Measurements from ENCODE around the gene COL4A6. TPM values are rescaled to one million over a fixed set of nuclear protein-coding genes. Genes with fewer than 3 reads are reported as not detected.

The COL4A6 gene
- total and polyA plus RNA-seq, 2 donors: 39.0 to 65.8 TPM

- WGBS: 88% methylated on average over 8 of the region's 8 CpGs
- Histone ChIP-seq H3K36me3 (ENCODE audit: insufficient read depth) (peaks cover 1% of the 10 kb centered on the region), H3K4me1 (ENCODE audit: insufficient read depth) (no peaks in the 10 kb centered on the region), H3K27ac (ENCODE audit: low read depth) (no peak overlapping the region), H3K4me3 (ENCODE audit: low read depth, low read length) (no peak overlapping the region)
- no peak for DNase-seq (ENCODE audit: extremely low spot score)
Observed at GRCh38 chrX:108177351-108178142, 260.7 kb downstream of the COL4A6 start.

- DNase-seq (ENCODE audit: extremely low spot score): no peak
- peaks cover 3% of the 10 kb centered on the region for H3K36me3 ChIP-seq (ENCODE audit: insufficient read depth)
- no peak overlapping the region for H3K4me3 ChIP-seq (ENCODE audit: low read depth, low read length)
- H3K4me1 ChIP-seq (ENCODE audit: insufficient read depth): no peaks in the 10 kb centered on the region
- WGBS: 48% methylated on average over 3 of the region's 3 CpGs
- H3K27ac ChIP-seq (ENCODE audit: low read depth): no peak overlapping the region
Observed at GRCh38 chrX:108173874-108174273, 264.3 kb downstream of the COL4A6 start.

- no peak overlapping the region for H3K4me3 ChIP-seq (ENCODE audit: low read depth, low read length)
- no peaks in the 10 kb centered on the region for H3K4me1 ChIP-seq (ENCODE audit: insufficient read depth)
- WGBS: 99% methylated on average over 4 of the region's 4 CpGs
- DNase-seq (ENCODE audit: extremely low spot score): no peak
- peaks cover 3% of the 10 kb centered on the region for H3K36me3 ChIP-seq (ENCODE audit: insufficient read depth)
- no peak overlapping the region for H3K27ac ChIP-seq (ENCODE audit: low read depth)
Observed at GRCh38 chrX:108171671-108172070, 266.6 kb downstream of the COL4A6 start.

GRCh38 chrX:108169768-108170167 lies 268.5 kb downstream of the COL4A6 start:
- H3K27ac ChIP-seq (ENCODE audit: low read depth): no peak overlapping the region

GRCh38 chrX:108168961-108169740 lies 269.1 kb downstream of the COL4A6 start:
- H3K27ac ChIP-seq (ENCODE audit: low read depth): peak overlapping the region; percentile 23
- WGBS: 95% methylated on average over 9 of the region's 9 CpGs
- H3K4me1 ChIP-seq (ENCODE audit: insufficient read depth): no peaks in the 10 kb centered on the region
- no peak overlapping the region for H3K4me3 ChIP-seq (ENCODE audit: low read depth, low read length)
- no peak for DNase-seq (ENCODE audit: extremely low spot score)
- H3K36me3 ChIP-seq (ENCODE audit: insufficient read depth): peaks cover 3% of the 10 kb centered on the region

More at GRCh38 chrX:108169768-108170167, 268.5 kb downstream of the COL4A6 start:
- DNase-seq (ENCODE audit: extremely low spot score): no peak
- H3K4me3 ChIP-seq (ENCODE audit: low read depth, low read length): no peak overlapping the region
- H3K36me3 ChIP-seq (ENCODE audit: insufficient read depth): peaks cover 3% of the 10 kb centered on the region
- 97% methylated on average over 3 of the region's 3 CpGs for WGBS
- H3K4me1 ChIP-seq (ENCODE audit: insufficient read depth): no peaks in the 10 kb centered on the region

- WGBS: 72% methylated on average over 5 of the region's 5 CpGs
Observed at GRCh38 chrX:108167211-108167872, 270.9 kb downstream of the COL4A6 start.

GRCh38 chrX:108165383-108166111 lies 272.7 kb downstream of the COL4A6 start:
- Histone ChIP-seq H3K36me3 (ENCODE audit: insufficient read depth) (peaks cover 1% of the 10 kb centered on the region), H3K4me1 (ENCODE audit: insufficient read depth) (no peaks in the 10 kb centered on the region), H3K4me3 (ENCODE audit: low read depth, low read length) (no peak overlapping the region), H3K27ac (ENCODE audit: low read depth) (no peak overlapping the region)
- DNase-seq (ENCODE audit: extremely low spot score): peak; percentile 0
- WGBS: 66% methylated on average over 7 of the region's 7 CpGs

More at GRCh38 chrX:108167211-108167872, 270.9 kb downstream of the COL4A6 start:
- no peak overlapping the region for H3K4me3 ChIP-seq (ENCODE audit: low read depth, low read length)
- peaks cover 1% of the 10 kb centered on the region for H3K36me3 ChIP-seq (ENCODE audit: insufficient read depth)
- H3K27ac ChIP-seq (ENCODE audit: low read depth): no peak overlapping the region
- no peak for DNase-seq (ENCODE audit: extremely low spot score)
- H3K4me1 ChIP-seq (ENCODE audit: insufficient read depth): no peaks in the 10 kb centered on the region

GRCh38 chrX:108163333-108164082 lies 274.7 kb downstream of the COL4A6 start:
- Histone ChIP-seq H3K27ac (ENCODE audit: low read depth) (no peak overlapping the region), H3K36me3 (ENCODE audit: insufficient read depth) (no peaks in the 10 kb centered on the region), H3K4me3 (ENCODE audit: low read depth, low read length) (no peak overlapping the region), H3K4me1 (ENCODE audit: insufficient read depth) (no peaks in the 10 kb centered on the region)
- no peak for DNase-seq (ENCODE audit: extremely low spot score)
- 94% methylated on average over 7 of the region's 7 CpGs for WGBS

- H3K4me1 ChIP-seq (ENCODE audit: insufficient read depth): no peaks in the 10 kb centered on the region
- DNase-seq (ENCODE audit: extremely low spot score): no peak
- H3K36me3 ChIP-seq (ENCODE audit: insufficient read depth): no peaks in the 10 kb centered on the region
- no peak overlapping the region for H3K27ac ChIP-seq (ENCODE audit: low read depth)
- H3K4me3 ChIP-seq (ENCODE audit: low read depth, low read length): no peak overlapping the region
- 91% methylated on average over 4 of the region's 4 CpGs for WGBS
Observed at GRCh38 chrX:108162265-108162664, 276.0 kb downstream of the COL4A6 start.

- WGBS: 87% methylated on average over 5 of the region's 5 CpGs
- Histone ChIP-seq H3K36me3 (ENCODE audit: insufficient read depth) (no peaks in the 10 kb centered on the region), H3K27ac (ENCODE audit: low read depth) (no peak overlapping the region), H3K4me3 (ENCODE audit: low read depth, low read length) (no peak overlapping the region), H3K4me1 (ENCODE audit: insufficient read depth) (no peaks in the 10 kb centered on the region)
- no peak for DNase-seq (ENCODE audit: extremely low spot score)
Observed at GRCh38 chrX:108160309-108160708, 277.9 kb downstream of the COL4A6 start.

GRCh38 chrX:108159028-108159670 lies 279.1 kb downstream of the COL4A6 start:
- Histone ChIP-seq H3K4me3 (ENCODE audit: low read depth, low read length) (no peak overlapping the region), H3K4me1 (ENCODE audit: insufficient read depth) (no peaks in the 10 kb centered on the region), H3K36me3 (ENCODE audit: insufficient read depth) (no peaks in the 10 kb centered on the region), H3K27ac (ENCODE audit: low read depth) (no peak overlapping the region)
- WGBS: 96% methylated on average over 11 of the region's 11 CpGs
- DNase-seq (ENCODE audit: extremely low spot score): no peak

- H3K36me3 ChIP-seq (ENCODE audit: insufficient read depth): no peaks in the 10 kb centered on the region
- WGBS: 90% methylated on average over 3 of the region's 3 CpGs
- no peak for DNase-seq (ENCODE audit: extremely low spot score)
Observed at GRCh38 chrX:108157628-108158027, 280.6 kb downstream of the COL4A6 start.

More at GRCh38 chrX:108157628-108158027, 280.6 kb downstream of the COL4A6 start:
- no peaks in the 10 kb centered on the region for H3K4me1 ChIP-seq (ENCODE audit: insufficient read depth)
- H3K4me3 ChIP-seq (ENCODE audit: low read depth, low read length): no peak overlapping the region
- H3K27ac ChIP-seq (ENCODE audit: low read depth): no peak overlapping the region
